Measurements from ENCODE around the gene GLB1L3. TPM values are rescaled to one million over a fixed set of nuclear protein-coding genes. Genes with fewer than 3 reads are reported as not detected.
"Not testable (repeated sequence)": the region's sequence is repeated elsewhere in the genome, so short reads cannot be mapped to it uniquely, and the experiment has no call there.

Gene GLB1L3
- total RNA-seq, 2 experiments from 2014 or later = 6.9 TPM

DNA sequence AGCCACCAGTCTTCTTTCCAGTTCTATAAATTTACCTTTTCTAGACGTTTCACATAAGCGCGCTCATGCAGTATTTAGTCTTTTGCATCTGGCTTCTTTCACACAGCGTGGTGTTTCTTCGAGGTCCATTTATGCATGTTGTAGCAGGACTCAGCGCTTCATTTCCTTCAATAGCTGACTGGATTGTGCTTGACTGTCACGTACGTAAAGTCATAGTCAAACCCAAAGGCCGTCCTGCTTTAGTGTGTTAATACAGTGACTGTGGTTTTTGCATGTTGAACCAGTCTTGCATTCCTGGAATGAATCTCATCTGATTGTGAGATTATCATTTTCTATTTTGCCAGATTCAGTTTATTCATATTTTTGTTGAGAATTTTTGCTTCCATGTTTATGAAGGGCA lies 18.5 kb downstream of the GLB1L3 start:
- no peak for DNase-seq
- CTCF ChIA-PET = no interaction called here
- H3K27me3 Mint-ChIP-seq = no peaks in the 10 kb centered on the region
- H3K4me3 Mint-ChIP-seq = no peak overlapping the region
- no peaks in the 10 kb centered on the region for H3K9me3 Mint-ChIP-seq
- no peak overlapping the region for H3K27ac Mint-ChIP-seq
- POLR2A ChIA-PET = no interaction called here
- H3K4me1 Mint-ChIP-seq = peaks cover 3% of the 10 kb centered on the region
- peaks cover 10% of the 10 kb centered on the region for H3K36me3 Mint-ChIP-seq (ENCODE audit: low read depth)

- no peaks in the 10 kb centered on the region for H3K27me3 Mint-ChIP-seq
- ChIA-PET POLR2A (no interaction called here), CTCF (no interaction called here)
- H3K27ac Mint-ChIP-seq = no peak overlapping the region
- DNase-seq = no peak
- no peaks in the 10 kb centered on the region for H3K9me3 Mint-ChIP-seq
- no peak overlapping the region for H3K4me3 Mint-ChIP-seq
- peaks cover 14% of the 10 kb centered on the region for H3K36me3 Mint-ChIP-seq (ENCODE audit: low read depth)
- no peaks in the 10 kb centered on the region for H3K4me1 Mint-ChIP-seq
These were observed 36.0 kb downstream of the GLB1L3 start for GRCh38 chr11:134312223-134312622.

GRCh38 chr11:134312807-134313206 lies 36.6 kb downstream of the GLB1L3 start:
- POLR2A ChIA-PET = no interaction called here
- peaks cover 9% of the 10 kb centered on the region for H3K36me3 Mint-ChIP-seq (ENCODE audit: low read depth)
- no peaks in the 10 kb centered on the region for H3K27me3 Mint-ChIP-seq
- H3K9me3 Mint-ChIP-seq = no peaks in the 10 kb centered on the region
- DNase-seq = no peak
- CTCF ChIA-PET = no interaction called here
- H3K27ac Mint-ChIP-seq = no peak overlapping the region
- no peaks in the 10 kb centered on the region for H3K4me1 Mint-ChIP-seq
- no peak overlapping the region for H3K4me3 Mint-ChIP-seq

GRCh38 chr11:134313379-134313778 lies 37.2 kb downstream of the GLB1L3 start:
- no peaks in the 10 kb centered on the region for H3K4me1 Mint-ChIP-seq
- POLR2A ChIA-PET = no interaction called here
- H3K4me3 Mint-ChIP-seq = no peak overlapping the region
- H3K27me3 Mint-ChIP-seq = no peaks in the 10 kb centered on the region
- DNase-seq = no peak
- no peaks in the 10 kb centered on the region for H3K9me3 Mint-ChIP-seq
- H3K27ac Mint-ChIP-seq = no peak overlapping the region
- CTCF ChIA-PET = no interaction called here
- H3K36me3 Mint-ChIP-seq (ENCODE audit: low read depth) = peaks cover 8% of the 10 kb centered on the region

DNA sequence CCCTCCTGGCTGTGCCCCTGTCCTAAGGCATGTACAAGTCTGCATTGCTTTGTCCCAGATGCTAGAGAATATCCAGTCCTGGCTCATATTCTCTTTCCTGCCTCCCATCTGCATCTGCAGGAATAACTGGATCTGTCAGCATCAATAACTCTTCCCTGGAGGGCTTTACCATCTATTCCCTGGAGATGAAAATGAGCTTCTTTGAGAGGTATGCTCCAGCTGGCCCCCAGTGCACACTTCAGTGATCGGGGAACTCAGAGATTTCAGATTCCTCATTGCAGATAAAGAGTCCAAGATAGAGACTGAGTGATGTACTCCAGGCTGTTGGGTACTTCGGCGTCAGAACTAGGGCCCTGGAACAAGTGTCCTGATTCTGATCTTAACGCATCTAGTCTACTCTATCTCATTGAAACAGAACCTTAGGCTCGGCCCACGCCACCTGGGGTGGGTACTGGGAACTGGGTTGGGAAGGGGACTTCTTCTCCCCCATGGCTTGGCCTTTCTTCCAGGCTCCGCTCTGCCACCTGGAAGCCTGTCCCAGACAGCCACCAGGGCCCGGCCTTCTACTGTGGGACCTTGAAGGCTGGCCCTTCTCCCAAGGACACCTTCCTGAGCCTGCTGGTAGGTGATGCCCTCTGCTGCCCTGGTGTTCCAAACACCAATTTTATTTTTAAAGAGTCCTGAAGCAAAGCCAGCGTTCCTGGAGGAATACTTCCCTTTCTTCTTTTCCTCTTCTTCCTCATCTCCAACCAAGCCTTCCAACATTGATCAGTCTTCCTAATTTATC lies 37.8 kb downstream of the GLB1L3 start:
- H3K27me3 Mint-ChIP-seq = no peaks in the 10 kb centered on the region
- no peaks in the 10 kb centered on the region for H3K4me1 Mint-ChIP-seq

DNA sequence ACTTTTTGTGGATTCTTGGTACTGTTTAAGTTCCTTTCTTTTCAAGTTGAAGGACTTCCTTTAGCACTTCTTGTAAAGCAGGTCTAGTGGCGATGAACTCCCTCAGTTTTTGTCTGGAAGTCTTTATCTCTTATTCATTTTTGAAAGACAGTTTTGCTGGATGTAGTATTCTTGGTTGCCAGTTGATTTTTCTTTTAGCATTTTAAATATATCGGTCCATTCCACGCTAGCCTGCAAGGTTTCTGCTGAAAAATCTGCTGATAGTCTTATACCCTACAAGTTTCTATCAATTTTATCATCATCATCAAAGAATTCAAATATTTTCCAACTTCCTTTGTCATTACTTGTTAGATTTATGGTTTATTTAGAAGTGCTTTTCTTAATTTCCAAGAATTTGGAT lies 40.9 kb downstream of the GLB1L3 start:
- Mint-ChIP-seq H3K9me3 (peaks cover 9% of the 10 kb centered on the region), H3K27me3 (no peaks in the 10 kb centered on the region), H3K4me3 (no peak overlapping the region), H3K36me3 (ENCODE audit: low read depth) (peaks cover 20% of the 10 kb centered on the region), H3K4me1 (no peaks in the 10 kb centered on the region), H3K27ac (no peak overlapping the region)
- DNase-seq = no peak
- ChIA-PET POLR2A (no interaction called here), CTCF (no interaction called here)

More for the DNA sequence above, 37.8 kb downstream of the GLB1L3 start:
- no peak overlapping the region for H3K4me3 Mint-ChIP-seq
- H3K9me3 Mint-ChIP-seq = no peaks in the 10 kb centered on the region
- H3K27ac Mint-ChIP-seq = no peak overlapping the region
- H3K36me3 Mint-ChIP-seq (ENCODE audit: low read depth) = peaks cover 11% of the 10 kb centered on the region
- ChIA-PET CTCF (no interaction called here), POLR2A (no interaction called here)
- no peak for DNase-seq

- DNase-seq = not testable (repeated sequence)
These were observed 45.2 kb downstream of the GLB1L3 start for GRCh38 chr11:134321373-134321772.

DNA sequence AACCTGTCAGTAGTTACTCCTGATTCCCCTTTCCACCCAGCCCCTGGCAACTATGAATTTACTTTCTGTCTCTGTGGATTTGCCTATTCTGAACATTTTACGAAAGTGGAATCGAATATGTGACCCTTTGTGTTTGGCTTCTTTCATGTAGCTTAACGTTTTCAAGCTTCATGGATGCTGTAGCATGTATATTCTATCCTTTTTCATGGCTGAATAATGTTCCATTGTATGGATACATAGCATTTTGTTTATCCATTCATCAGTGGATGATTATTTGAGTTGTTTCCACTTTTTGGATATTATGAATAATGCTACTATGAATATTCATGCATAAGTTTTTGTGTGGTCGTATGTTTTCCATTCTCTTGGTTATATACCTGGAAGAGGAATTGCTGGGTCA lies 46.4 kb downstream of the GLB1L3 start:
- Mint-ChIP-seq H3K4me3 (no peak overlapping the region), H3K27me3 (peaks cover 2% of the 10 kb centered on the region), H3K9me3 (peaks cover 12% of the 10 kb centered on the region), H3K36me3 (ENCODE audit: low read depth) (peaks cover 17% of the 10 kb centered on the region), H3K27ac (no peak overlapping the region), H3K4me1 (no peaks in the 10 kb centered on the region)
- ChIA-PET POLR2A (no interaction called here), CTCF (interaction anchor here (1.0 kb wide), 1 partner anchor 47 kb away, joined by 3 read pairs; the partner anchor contains the start of gene GLB1L3)
- DNase-seq = no peak

More at GRCh38 chr11:134321373-134321772, 45.2 kb downstream of the GLB1L3 start:
- H3K27me3 Mint-ChIP-seq, H3K4me3 Mint-ChIP-seq, H3K4me1 Mint-ChIP-seq, CTCF ChIA-PET, H3K27ac Mint-ChIP-seq, POLR2A ChIA-PET: not testable (repeated sequence)
- Mint-ChIP-seq H3K9me3 (peaks cover 12% of the 10 kb centered on the region), H3K36me3 (ENCODE audit: low read depth) (peaks cover 20% of the 10 kb centered on the region)

DNA sequence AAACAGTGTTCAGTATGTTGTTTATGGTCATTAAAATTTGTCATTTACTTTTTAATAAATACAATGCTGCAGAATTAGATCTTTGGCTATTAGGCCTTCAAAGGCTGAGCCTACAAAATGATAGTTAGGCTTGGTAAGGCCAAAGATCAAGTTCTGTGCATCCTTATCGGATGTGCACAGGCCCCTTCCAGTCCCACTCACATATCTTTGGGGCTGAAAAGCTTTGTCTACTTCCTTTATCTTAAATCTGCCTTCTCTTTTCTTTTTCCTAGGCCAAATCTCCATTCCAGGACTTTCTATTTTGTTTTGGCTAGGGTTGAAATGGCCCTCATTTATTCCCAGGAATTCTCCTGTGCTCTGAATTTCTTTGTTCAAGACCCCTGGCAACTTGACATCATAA lies 52.3 kb downstream of the GLB1L3 start:
- CTCF ChIA-PET = no interaction called here

DNA sequence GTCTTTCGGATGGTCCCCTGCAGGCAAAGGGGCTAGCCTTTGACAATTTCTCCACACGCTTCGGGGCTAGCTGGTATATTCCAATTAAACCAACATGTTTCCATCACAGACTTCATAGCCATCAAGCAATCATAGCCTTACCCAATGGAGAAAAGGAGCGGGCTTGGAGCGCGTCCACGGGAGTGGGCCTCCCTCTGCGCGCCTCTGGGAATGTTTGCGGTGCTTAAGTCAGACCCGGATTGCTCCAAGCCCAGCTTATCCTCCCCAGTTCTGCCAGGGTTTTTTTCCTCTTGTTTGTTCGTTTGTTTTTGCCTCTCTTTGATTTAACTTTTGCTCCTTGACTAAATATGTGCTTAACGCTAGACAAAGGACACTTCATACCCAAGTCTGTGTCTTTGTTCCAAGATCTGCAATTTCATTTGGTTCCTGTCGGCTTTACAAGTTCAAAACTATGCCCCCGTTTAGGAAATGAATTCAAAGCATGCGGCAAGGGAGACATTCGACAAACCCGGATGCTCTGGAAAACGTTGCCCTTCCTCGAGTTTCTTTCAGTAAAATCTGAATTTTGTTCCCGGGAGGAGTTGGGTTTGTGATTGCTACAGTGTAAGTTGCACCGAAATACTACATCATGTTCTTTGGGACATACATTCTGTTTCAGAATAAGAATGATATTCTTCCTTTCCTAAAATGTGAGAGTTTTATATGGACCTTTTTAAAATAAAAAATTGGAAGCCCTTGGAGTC lies 54.6 kb downstream of the GLB1L3 start:
- peaks cover 49% of the 10 kb centered on the region for H3K27me3 Mint-ChIP-seq
- H3K4me3 Mint-ChIP-seq = peak overlapping the region; percentile 77
- ChIA-PET POLR2A (no interaction called here), CTCF (interaction anchor here (1.3 kb wide), 1 partner anchor 38 kb away, joined by 3 read pairs; no protein-coding TSS in a partner anchor)
- H3K36me3 Mint-ChIP-seq (ENCODE audit: low read depth) = no peaks in the 10 kb centered on the region
- no peak overlapping the region for H3K27ac Mint-ChIP-seq
- H3K4me1 Mint-ChIP-seq = peaks cover 16% of the 10 kb centered on the region
- H3K9me3 Mint-ChIP-seq = no peaks in the 10 kb centered on the region
- DNase-seq = no peak

More for the DNA sequence above, 52.3 kb downstream of the GLB1L3 start:
- POLR2A ChIA-PET = no interaction called here
- no peaks in the 10 kb centered on the region for H3K9me3 Mint-ChIP-seq
- H3K27me3 Mint-ChIP-seq = peaks cover 31% of the 10 kb centered on the region
- H3K36me3 Mint-ChIP-seq (ENCODE audit: low read depth) = no peaks in the 10 kb centered on the region
- no peak for DNase-seq
- H3K4me1 Mint-ChIP-seq = peaks cover 16% of the 10 kb centered on the region
- H3K27ac Mint-ChIP-seq = no peak overlapping the region
- H3K4me3 Mint-ChIP-seq = no peak overlapping the region

GRCh38 chr11:134331354-134332188 lies 55.4 kb downstream of the GLB1L3 start, which contains the start of gene GLB1L2:
Gene GLB1L2, plus strand, starts transcription at chr11:134331988. Its CDS starts 74 bp downstream, at chr11:134332062.
- Mint-ChIP-seq H3K27me3 (peaks cover 49% of the 10 kb centered on the region), H3K9me3 (no peaks in the 10 kb centered on the region), H3K4me3 (peak within 1 kb of the TSS; percentile 77), H3K4me1 (peaks cover 16% of the 10 kb centered on the region), H3K27ac (no peak within 1 kb of the TSS), H3K36me3 (ENCODE audit: low read depth) (no peaks in the 10 kb centered on the region)
- POLR2A ChIA-PET = interaction anchor here (0.5 to 3.4 kb wide), 6 partner anchors 10 to 107 kb away, joined by 3 to 11 read pairs (median 4); partner anchors contain the start of genes GLB1L3, NCAPD3 and VPS26B
- DNase-seq = peak; percentile 82
- CTCF ChIA-PET = interaction anchor here (0.8 to 1.4 kb wide), 3 partner anchors 9 to 58 kb away, joined by 3 to 5 read pairs (median 4); partner anchors contain the start of gene GLB1L3

DNA sequence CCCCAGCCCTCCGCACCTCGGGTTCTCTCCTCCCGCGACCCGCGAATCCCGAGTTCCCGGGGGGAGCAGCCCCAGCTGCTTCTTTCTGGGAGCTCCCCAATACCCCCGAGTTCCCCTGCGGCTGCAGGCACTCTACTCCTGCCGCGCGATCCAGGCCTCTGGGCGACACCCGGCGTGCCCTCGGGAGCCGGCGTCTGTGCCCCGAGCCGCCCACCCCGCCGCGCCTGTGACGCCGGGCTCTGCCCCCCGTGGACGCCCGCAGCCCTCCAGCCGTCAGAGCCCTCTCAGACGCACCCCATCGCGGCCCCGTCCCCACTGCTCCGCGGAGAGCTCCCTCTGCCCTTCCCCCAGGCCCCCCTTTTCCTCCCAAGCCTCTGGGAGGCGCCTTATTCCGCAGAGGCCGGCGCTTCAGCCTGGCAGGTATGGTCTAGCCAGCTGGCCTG lies 56.0 kb downstream of the GLB1L3 start:
- Mint-ChIP-seq H3K4me3 (peak overlapping the region; percentile 62), H3K27ac (no peak overlapping the region), H3K4me1 (peaks cover 16% of the 10 kb centered on the region), H3K36me3 (ENCODE audit: low read depth) (no peaks in the 10 kb centered on the region), H3K27me3 (peaks cover 49% of the 10 kb centered on the region), H3K9me3 (no peaks in the 10 kb centered on the region)
- DNase-seq = no peak
- ChIA-PET CTCF (interaction anchor here (0.8 to 1.4 kb wide), 3 partner anchors 8 to 59 kb away, joined by 3 to 5 read pairs (median 4); partner anchors contain the start of gene GLB1L3), POLR2A (interaction anchor here (0.5 to 3.4 kb wide), 6 partner anchors 9 to 108 kb away, joined by 3 to 11 read pairs (median 4); partner anchors contain the start of genes GLB1L3, NCAPD3 and VPS26B)

All from activated CD4-positive, alpha-beta memory T cell treated with anti-CD3 and anti-CD28 coated beads, Interleukin-2, amount 10 ng/mL, durations not matched to agents 7 days and 5 days (primary cell).